ENCODE results near the gene RPS6KA2.
"Not testable (repeated sequence)": the region's sequence is repeated elsewhere in the genome, so short reads cannot be mapped to it uniquely, and the experiment has no call there.

RPS6KA2 gene

GRCh38 chr6:166388290-166389004 is 238.6 kb downstream of the RPS6KA2 start:
- TF ChIP-seq FOXA1 (IDR thresholded peaks at IDR 0.05) (no peak), CTBP1 (IDR thresholded peaks at IDR 0.05; ENCODE audit: borderline replicate concordance) (no peak), ARNT (IDR thresholded peaks at IDR 0.05) (no peak), TARDBP (IDR thresholded peaks at IDR 0.05) (no peak), SP1 (IDR thresholded peaks at IDR 0.05) (no peak), HDGF (IDR thresholded peaks at IDR 0.05; ENCODE audit: borderline replicate concordance) (no peak), ZNF384 (IDR thresholded peaks at IDR 0.05) (no peak), FOXM1 (IDR thresholded peaks at IDR 0.05; ENCODE audit: borderline replicate concordance) (no peak), FOXK2 (IDR thresholded peaks at IDR 0.05) (no peak), SUZ12 (IDR thresholded peaks at IDR 0.05) (no peak), PKNOX1 (IDR thresholded peaks at IDR 0.05) (no peak), ELF4 (IDR thresholded peaks at IDR 0.05) (no peak), LEF1 (IDR thresholded peaks at IDR 0.05; ENCODE audit: borderline replicate concordance) (no peak), BHLHE40 (IDR thresholded peaks at IDR 0.05; ENCODE audit: borderline replicate concordance) (no peak), NFRKB (IDR thresholded peaks at IDR 0.05) (no peak), L3MBTL2 (conservative IDR thresholded peaks at IDR 0.05) (no peak)
- ChIA-PET POLR2A (no interaction called here), CTCF (interaction anchor here (1.0 to 1.8 kb wide), 2 partner anchors 12 to 111 kb away, joined by 3 to 7 read pairs; no protein-coding TSS in a partner anchor)
- DNase-seq (ENCODE audit: extremely low spot score): no peak

- TF ChIP-seq FOXM1 (IDR thresholded peaks at IDR 0.05; ENCODE audit: borderline replicate concordance): no peak
- TF ChIP-seq TARDBP (IDR thresholded peaks at IDR 0.05): no peak
- TF ChIP-seq ELF4 (IDR thresholded peaks at IDR 0.05): no peak
- TF ChIP-seq L3MBTL2 (conservative IDR thresholded peaks at IDR 0.05): no peak
- TF ChIP-seq BHLHE40 (IDR thresholded peaks at IDR 0.05; ENCODE audit: borderline replicate concordance): no peak
- TF ChIP-seq LEF1 (IDR thresholded peaks at IDR 0.05; ENCODE audit: borderline replicate concordance): no peak
- no peak for TF ChIP-seq SP1 (IDR thresholded peaks at IDR 0.05)
- no peak for TF ChIP-seq NFRKB (IDR thresholded peaks at IDR 0.05)
- no peak for TF ChIP-seq FOXA1 (IDR thresholded peaks at IDR 0.05)
- TF ChIP-seq SUZ12 (IDR thresholded peaks at IDR 0.05): no peak
- TF ChIP-seq ARNT (IDR thresholded peaks at IDR 0.05): no peak
- no peak for TF ChIP-seq ZNF384 (IDR thresholded peaks at IDR 0.05)
- no peak for TF ChIP-seq PKNOX1 (IDR thresholded peaks at IDR 0.05)
- TF ChIP-seq CTBP1 (IDR thresholded peaks at IDR 0.05; ENCODE audit: borderline replicate concordance): no peak
- TF ChIP-seq FOXK2 (IDR thresholded peaks at IDR 0.05): no peak
- TF ChIP-seq HDGF (IDR thresholded peaks at IDR 0.05; ENCODE audit: borderline replicate concordance): no peak
- ChIA-PET CTCF (interaction anchor here (1.0 to 1.8 kb wide), 2 partner anchors 13 to 111 kb away, joined by 3 to 7 read pairs; no protein-coding TSS in a partner anchor), POLR2A (no interaction called here)
- DNase-seq (ENCODE audit: extremely low spot score): no peak
Measured at GRCh38 chr6:166387642-166388289, 239.3 kb downstream of the RPS6KA2 start.

- POLR2A ChIA-PET; CTCF ChIA-PET; DNase-seq (ENCODE audit: extremely low spot score): not testable (repeated sequence)
Measured at GRCh38 chr6:166387098-166387497, 240.0 kb downstream of the RPS6KA2 start.

- DNase-seq (ENCODE audit: extremely low spot score): no peak
- no peak for TF ChIP-seq ZNF384 (IDR thresholded peaks at IDR 0.05)
- no peak for TF ChIP-seq FOXM1 (IDR thresholded peaks at IDR 0.05; ENCODE audit: borderline replicate concordance)
- TF ChIP-seq FOXA1 (IDR thresholded peaks at IDR 0.05): no peak
- TF ChIP-seq TARDBP (IDR thresholded peaks at IDR 0.05): no peak
- TF ChIP-seq CTBP1 (IDR thresholded peaks at IDR 0.05; ENCODE audit: borderline replicate concordance): no peak
- TF ChIP-seq HDGF (IDR thresholded peaks at IDR 0.05; ENCODE audit: borderline replicate concordance): no peak
- TF ChIP-seq ELF4 (IDR thresholded peaks at IDR 0.05): no peak
- no peak for TF ChIP-seq L3MBTL2 (conservative IDR thresholded peaks at IDR 0.05)
- no peak for TF ChIP-seq SUZ12 (IDR thresholded peaks at IDR 0.05)
- TF ChIP-seq PKNOX1 (IDR thresholded peaks at IDR 0.05): no peak
- no peak for TF ChIP-seq ARNT (IDR thresholded peaks at IDR 0.05)
- TF ChIP-seq BHLHE40 (IDR thresholded peaks at IDR 0.05; ENCODE audit: borderline replicate concordance): no peak
- TF ChIP-seq NFRKB (IDR thresholded peaks at IDR 0.05): no peak
- POLR2A ChIA-PET: no interaction called here
- CTCF ChIA-PET: no interaction called here
Measured at GRCh38 chr6:166386111-166386510, 240.9 kb downstream of the RPS6KA2 start.

GRCh38 chr6:166383802-166384363 is 243.2 kb downstream of the RPS6KA2 start:
- ChIA-PET CTCF (interaction anchor here (1.0 kb wide), 1 partner anchor 17 kb away, joined by 7 read pairs; no protein-coding TSS in a partner anchor), POLR2A (interaction anchor here (0.7 to 1.0 kb wide), 2 partner anchors 9 to 73 kb away, joined by 3 to 4 read pairs; no protein-coding TSS in a partner anchor)
- not testable (repeated sequence) for DNase-seq (ENCODE audit: extremely low spot score)
- peak; percentile 40 for TF ChIP-seq L3MBTL2 (conservative IDR thresholded peaks at IDR 0.05)
- peak; percentile 84 for TF ChIP-seq PKNOX1 (IDR thresholded peaks at IDR 0.05)
